Left renal pelvis (tissue), 4 donors: ENCODE measurements around the gene KIF25. TPM values are rescaled to one million over a fixed set of nuclear protein-coding genes. Genes with fewer than 3 reads are reported as not detected.

Experiments used
- polyA plus RNA-seq, 4 donors: library from polyadenylated mRNA; unstranded; fragments of 120-200 nt; gene quantifications; one replicate each; pipeline ENCODE4 v1.2.1, GENCODE V29; 2013; ENCODE audit not compliant: insufficient read length in 4 of 4

Gene KIF25
- polyA plus RNA-seq, 4 donors, result 0.14 to 0.87 (median 0.83) TPM

Other genes starting within 250 kb of the KIF25 start
- gene AFDN, start 170.8 kb upstream of the KIF25 start, polyA plus RNA-seq, result 100 to 1,000 TPM; 152 to 224 (median 185) TPM
- gene FRMD1, start 81.5 kb downstream of the KIF25 start, polyA plus RNA-seq, result 10 to 100 TPM in 3 of 4 donors, under 1 TPM in 1; 0.46 to 25.8 (median 14.3) TPM